Neural cell (in vitro differentiated cells): ENCODE data around the gene EP400. TPM values are rescaled to one million over a fixed set of nuclear protein-coding genes. Genes with fewer than 3 reads are reported as not detected.

Experiments
- H2AFZ ChIP-seq: fragments of 200-600, 300-800 bp; sonication (generic), shearing (Covaris generic); 2 replicates; pipeline ENCODE4 v1.6.0; 2014; ENCODE audit warnings: low read depth, mild to moderate bottlenecking, antibody characterized with exemption, low read length, moderate library complexity
- H3F3A ChIP-seq: fragments of 200-600 bp; shearing (Covaris generic); 2 replicates; pipeline ENCODE4 v1.6.1; 2016; ENCODE audit warnings: mild to moderate bottlenecking, moderate library complexity, mixed read lengths, antibody characterized with exemption, low read length; ENCODE audit not compliant: insufficient read depth, poor library complexity, severe bottlenecking
- H3K27ac ChIP-seq: fragments of 200-600, 300-800 bp; sonication (generic), shearing (Covaris generic); 2 replicates; pipeline ENCODE4 v1.5.1; 2014; ENCODE audit warnings: mild to moderate bottlenecking, low read length, moderate library complexity
- H3K27me3 ChIP-seq: fragments of 300-800, 200-600 bp; sonication (generic), shearing (Covaris generic); 2 replicates; pipeline ENCODE4 v1.6.0; 2014; ENCODE audit warnings: mild to moderate bottlenecking, low read depth, low read length, moderate library complexity; ENCODE audit not compliant: insufficient read depth
- H3K36me3 ChIP-seq: fragments of 300-800, 200-600 bp; sonication (generic), shearing (Covaris generic); 2 replicates; pipeline ENCODE4 v1.5.1; 2014; ENCODE audit warnings: mild to moderate bottlenecking, antibody characterized with exemption, low read length, moderate library complexity; ENCODE audit not compliant: insufficient read depth
- H3K4me2 ChIP-seq: fragments of 300-800, 200-600 bp; sonication (generic), shearing (Covaris generic); 2 replicates; pipeline ENCODE4 v1.6.0; 2014; ENCODE audit warnings: mild to moderate bottlenecking, low read length
- H3K4me3 ChIP-seq: fragments of 300-800, 200-600 bp; sonication (generic), shearing (Covaris generic); 2 replicates; pipeline ENCODE4 v1.5.1; 2014; ENCODE audit warnings: mild to moderate bottlenecking, low read length, moderate library complexity
- H3K79me2 ChIP-seq: fragments of 200-600 bp; shearing (Covaris generic); replicated peaks from 2 replicates; pipeline ENCODE4 v1.6.0; 2014; ENCODE audit warnings: mild to moderate bottlenecking, low read length, moderate library complexity; ENCODE audit not compliant: insufficient read depth
- H3K9ac ChIP-seq: fragments of 300-800, 200-600 bp; sonication (generic), shearing (Covaris generic); 2 replicates; pipeline ENCODE4 v1.6.1; 2016; ENCODE audit warnings: mild to moderate bottlenecking, low read length, mixed read lengths
- H3K9me2 ChIP-seq: fragments of 200-600 bp; shearing (Covaris generic); 2 replicates; pipeline ENCODE4 v1.6.1; 2016; ENCODE audit warnings: mild to moderate bottlenecking, low read length, mixed read lengths; ENCODE audit not compliant: insufficient read depth
- H3K9me3 ChIP-seq: fragments of 200-600, 300-800 bp; sonication (generic), shearing (Covaris generic); 2 replicates; pipeline ENCODE4 v1.6.1; 2016; ENCODE audit warnings: mild to moderate bottlenecking, mixed run types, low read length, moderate library complexity, mixed read lengths
- H4K20me1 ChIP-seq: fragments of 200-600 bp; shearing (Covaris generic); 2 replicates; pipeline ENCODE4 v1.6.1; 2016; ENCODE audit warnings: mild to moderate bottlenecking, mixed run types; ENCODE audit not compliant: insufficient read depth
- CTCF ChIP-seq: fragments of 450-650 bp; IDR thresholded peaks from 2 replicates; pipeline ENCODE4 v1.5.1; 2014; ENCODE audit warnings: antibody characterized with exemption, mild to moderate bottlenecking, moderate library complexity; ENCODE audit not compliant: poor library complexity, severe bottlenecking
- EP300 ChIP-seq: fragments of 450-650 bp; conservative IDR thresholded peaks from 2 replicates; pipeline ENCODE4 v1.6.1; 2014; ENCODE audit warnings: antibody characterized with exemption, mild to moderate bottlenecking, moderate library complexity; ENCODE audit not compliant: poor library complexity, severe bottlenecking
- EZH2 ChIP-seq: fragments of 200-600, 300-800 bp; shearing (Covaris generic), sonication (generic); IDR thresholded peaks from 2 replicates; pipeline ENCODE4 v1.6.1; 2014; ENCODE audit warnings: antibody characterized with exemption, low read length, borderline replicate concordance, mild to moderate bottlenecking; ENCODE audit not compliant: insufficient read depth, poor library complexity, severe bottlenecking
- MXI1 ChIP-seq: fragments of 450-650 bp; conservative IDR thresholded peaks from 2 replicates; pipeline ENCODE4 v1.6.1; 2014; ENCODE audit warnings: antibody characterized with exemption, mild to moderate bottlenecking; ENCODE audit not compliant: poor library complexity, severe bottlenecking
- POLR2AphosphoS5 ChIP-seq: IDR thresholded peaks from 2 replicates; pipeline ENCODE4 v1.6.1; 2012
- RAD21 ChIP-seq: fragments of 450-650 bp; conservative IDR thresholded peaks from 2 replicates; pipeline ENCODE4 v1.6.1; 2014; ENCODE audit warnings: antibody characterized with exemption, mild to moderate bottlenecking, moderate library complexity
- REST ChIP-seq: IDR thresholded peaks from 2 replicates; pipeline ENCODE4 v1.6.1; 2012; ENCODE audit warnings: borderline replicate concordance
- SMC3 ChIP-seq: fragments of 450-650 bp; conservative IDR thresholded peaks from 2 replicates; pipeline ENCODE4 v1.6.1; 2014; ENCODE audit warnings: antibody characterized with exemption, mild to moderate bottlenecking, moderate library complexity; ENCODE audit not compliant: poor library complexity
- TAF1 ChIP-seq: IDR thresholded peaks from 2 replicates; pipeline ENCODE4 v1.6.1; 2012; ENCODE audit warnings: low read depth
- polyA plus RNA-seq: library from polyadenylated mRNA; depleted of rRNA; stranded (reverse); fragments of >200 nt; gene quantifications from 2 replicates; pipeline ENCODE4 v1.2.3, GENCODE V29; 2014

Gene EP400
- polyA plus RNA-seq, 1 donor from 2014 or later: 19.4 TPM

GRCh38 chr12:132066749-132067148 lies 117.0 kb downstream of the EP400 start:
- Histone ChIP-seq H3K79me2 (no peaks in the 10 kb centered on the region), H4K20me1 (no peaks in the 10 kb centered on the region), H3K27ac (no peak overlapping the region), H2AFZ (no peak overlapping the region), H3K9me3 (no peaks in the 10 kb centered on the region), H3F3A (no peaks in the 10 kb centered on the region), H3K36me3 (peaks cover 3% of the 10 kb centered on the region), H3K4me3 (no peak overlapping the region), H3K9ac (no peak overlapping the region), H3K27me3 (no peaks in the 10 kb centered on the region), H3K9me2 (no peaks in the 10 kb centered on the region), H3K4me2 (no peak overlapping the region)
- TF ChIP-seq REST: no peak
- TF ChIP-seq MXI1: no peak
- TF ChIP-seq POLR2AphosphoS5: no peak
- TF ChIP-seq EP300: no peak
- no peak for TF ChIP-seq RAD21
- no peak for TF ChIP-seq EZH2
- TF ChIP-seq SMC3: no peak
- TF ChIP-seq CTCF: no peak
- no peak for TF ChIP-seq TAF1

GRCh38 chr12:132067182-132067581 lies 117.4 kb downstream of the EP400 start:
- Histone ChIP-seq H2AFZ (no peak overlapping the region), H3K4me3 (no peak overlapping the region), H3K4me2 (no peak overlapping the region), H4K20me1 (no peaks in the 10 kb centered on the region), H3K9ac (no peak overlapping the region), H3K9me2 (no peaks in the 10 kb centered on the region), H3K79me2 (no peaks in the 10 kb centered on the region), H3K27me3 (no peaks in the 10 kb centered on the region), H3F3A (no peaks in the 10 kb centered on the region), H3K9me3 (no peaks in the 10 kb centered on the region), H3K36me3 (peaks cover 3% of the 10 kb centered on the region), H3K27ac (no peak overlapping the region)
- TF ChIP-seq MXI1 (no peak), SMC3 (no peak), CTCF (no peak)
